ENCODE data around the gene EPS15. TPM values are rescaled to one million over a fixed set of nuclear protein-coding genes. Genes with fewer than 3 reads are reported as not detected.
"Not testable (repeated sequence)": the region's sequence is repeated elsewhere in the genome, so short reads cannot be mapped to it uniquely, and the experiment has no call there.

Gene EPS15
- total RNA-seq, 1 donor from 2014 or later: 55.0 TPM

DNA sequence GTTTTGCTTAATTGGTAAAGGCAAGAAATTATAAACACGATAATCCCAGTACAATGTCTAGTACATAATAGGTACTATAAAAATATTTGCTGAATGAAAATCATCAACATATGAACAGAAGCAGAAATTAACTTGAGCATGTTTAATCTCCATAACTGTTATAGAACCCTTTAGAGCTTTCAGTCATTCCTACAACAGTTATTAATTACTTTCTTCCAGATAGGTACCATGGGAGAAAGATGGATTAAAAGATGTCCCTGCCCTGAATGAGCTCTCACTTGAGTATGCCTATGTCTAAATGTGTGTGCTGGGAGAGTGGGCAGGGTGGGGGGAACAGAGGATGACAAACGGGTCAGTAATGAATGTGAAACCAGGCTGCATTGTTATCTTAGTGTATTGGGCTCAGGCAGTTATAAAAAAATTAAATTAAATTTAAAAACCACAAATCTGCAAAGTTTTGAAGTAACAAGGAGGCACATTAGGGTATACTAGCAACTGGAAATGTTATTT is 2.4 kb downstream of the EPS15 start:
- H3K4me1 Mint-ChIP-seq: peaks cover 53% of the 10 kb centered on the region
- intact Hi-C loops (cut with micrococcal nuclease): loop anchor here (5.0 to 10.0 kb wide), 5 partner anchors 74 to 552 kb away; partner anchors contain the start of genes BTF3L4, FAF1, NRDC and OSBPL9
- no peak overlapping the region for H3K27ac Mint-ChIP-seq

GRCh38 chr1:51515982-51516648 is 3.0 kb downstream of the EPS15 start:
- DNase-seq: no peak
- no peaks in the 10 kb centered on the region for H3K27me3 Mint-ChIP-seq
- H3K36me3 Mint-ChIP-seq (ENCODE audit: low read depth): peaks cover 1% of the 10 kb centered on the region
- peak overlapping the region; percentile 7 for H3K4me3 Mint-ChIP-seq
- H3K27ac Mint-ChIP-seq: no peak overlapping the region
- H3K4me1 Mint-ChIP-seq: peaks cover 54% of the 10 kb centered on the region
- intact Hi-C loops (cut with micrococcal nuclease): loop anchor here (5.0 to 10.0 kb wide), 5 partner anchors 74 to 551 kb away; partner anchors contain the start of genes BTF3L4, FAF1, NRDC and OSBPL9
- H3K9me3 Mint-ChIP-seq: no peaks in the 10 kb centered on the region

More for the DNA sequence above, 2.4 kb downstream of the EPS15 start:
- no peak for DNase-seq
- H3K4me3 Mint-ChIP-seq: peak overlapping the region; percentile 51
- no peaks in the 10 kb centered on the region for H3K27me3 Mint-ChIP-seq
- H3K9me3 Mint-ChIP-seq: no peaks in the 10 kb centered on the region
- peaks cover under 1% of the 10 kb centered on the region for H3K36me3 Mint-ChIP-seq (ENCODE audit: low read depth)

DNA sequence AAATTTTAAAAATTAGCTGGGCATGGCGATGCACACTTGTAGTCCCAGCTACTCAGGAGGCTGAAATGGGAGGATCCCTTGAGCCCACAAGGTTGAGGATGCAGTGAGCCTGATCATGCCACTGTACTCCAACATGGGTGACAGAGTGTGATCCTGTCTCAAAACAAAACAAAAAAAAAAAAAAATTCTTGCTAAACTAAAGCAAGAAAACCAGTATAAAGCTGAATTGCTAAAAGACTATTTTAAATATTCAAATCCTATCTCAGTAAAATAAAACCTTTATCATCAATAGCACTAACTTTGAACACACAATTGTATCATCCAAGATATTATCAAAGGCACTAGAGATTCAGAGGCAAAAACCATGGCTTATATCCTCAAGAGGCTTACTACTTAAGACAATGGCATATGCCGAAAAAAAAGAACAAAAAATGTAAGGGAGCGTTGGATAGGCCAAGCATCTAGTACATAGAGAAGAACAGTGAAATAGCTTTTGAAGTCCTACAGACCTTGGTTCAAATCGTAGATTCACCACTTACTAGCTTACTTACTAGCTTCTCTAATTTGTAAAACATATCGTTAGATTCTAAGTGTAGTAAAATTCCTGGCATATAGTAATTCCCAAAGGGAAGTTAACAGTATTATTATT is 3.6 kb downstream of the EPS15 start:
- H3K4me3 Mint-ChIP-seq: no peak overlapping the region
- DNase-seq: no peak
- intact Hi-C loops (cut with micrococcal nuclease): loop anchor here (5.0 to 10.0 kb wide), 5 partner anchors 73 to 551 kb away; partner anchors contain the start of genes BTF3L4, FAF1, NRDC and OSBPL9
- H3K27me3 Mint-ChIP-seq: no peaks in the 10 kb centered on the region
- H3K36me3 Mint-ChIP-seq (ENCODE audit: low read depth): peaks cover 1% of the 10 kb centered on the region
- H3K9me3 Mint-ChIP-seq: no peaks in the 10 kb centered on the region
- H3K4me1 Mint-ChIP-seq: peaks cover 51% of the 10 kb centered on the region
- no peak overlapping the region for H3K27ac Mint-ChIP-seq

DNA sequence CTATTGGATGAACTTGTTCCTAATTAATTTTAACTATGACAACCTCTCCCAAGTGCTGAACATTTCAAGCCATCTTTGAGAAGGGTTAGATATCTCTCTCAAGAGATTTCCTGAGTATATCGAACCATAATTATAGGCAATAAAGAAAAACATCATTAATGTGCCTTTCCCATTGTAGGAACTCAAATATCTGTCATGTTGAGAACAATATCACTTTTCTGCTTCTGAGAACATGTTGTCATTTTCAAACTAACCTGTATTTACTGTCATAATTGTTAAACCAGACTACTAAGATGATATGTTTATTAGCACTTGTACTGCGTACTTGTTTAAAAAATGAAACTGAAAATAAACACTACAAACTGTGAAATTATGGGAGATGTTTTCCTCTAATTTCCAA is 4.3 kb downstream of the EPS15 start:
- Mint-ChIP-seq H3K9me3 (no peaks in the 10 kb centered on the region), H3K27ac (no peak overlapping the region), H3K4me1 (peaks cover 48% of the 10 kb centered on the region), H3K27me3 (no peaks in the 10 kb centered on the region), H3K4me3 (no peak overlapping the region), H3K36me3 (ENCODE audit: low read depth) (peaks cover 3% of the 10 kb centered on the region)
- intact Hi-C loops (cut with micrococcal nuclease): loop anchor here (5.0 to 10.0 kb wide), 5 partner anchors 72 to 550 kb away; partner anchors contain the start of genes BTF3L4, FAF1, NRDC and OSBPL9
- DNase-seq: no peak

- intact Hi-C loops (cut with micrococcal nuclease): loop anchor here (10.0 kb wide), 2 partner anchors 542 to 548 kb away; partner anchors contain the start of genes BTF3L4, FAF1 and TXNDC12
Observed at GRCh38 chr1:51512606-51513005, 6.5 kb downstream of the EPS15 start.

GRCh38 chr1:51512120-51512519 is 6.9 kb downstream of the EPS15 start:
- no peak for DNase-seq
- no peaks in the 10 kb centered on the region for H3K27me3 Mint-ChIP-seq
- peaks cover 6% of the 10 kb centered on the region for H3K36me3 Mint-ChIP-seq (ENCODE audit: low read depth)
- intact Hi-C loops (cut with micrococcal nuclease): loop anchor here (10.0 kb wide), 2 partner anchors 543 to 547 kb away; partner anchors contain the start of genes BTF3L4, FAF1 and TXNDC12
- no peaks in the 10 kb centered on the region for H3K9me3 Mint-ChIP-seq
- peaks cover 37% of the 10 kb centered on the region for H3K4me1 Mint-ChIP-seq
- H3K4me3 Mint-ChIP-seq: no peak overlapping the region
- no peak overlapping the region for H3K27ac Mint-ChIP-seq

More at GRCh38 chr1:51512606-51513005, 6.5 kb downstream of the EPS15 start:
- H3K27me3 Mint-ChIP-seq: no peaks in the 10 kb centered on the region
- H3K9me3 Mint-ChIP-seq: no peaks in the 10 kb centered on the region
- DNase-seq: no peak
- H3K36me3 Mint-ChIP-seq (ENCODE audit: low read depth): peaks cover 3% of the 10 kb centered on the region
- H3K4me1 Mint-ChIP-seq: peaks cover 42% of the 10 kb centered on the region
- H3K4me3 Mint-ChIP-seq: no peak overlapping the region
- no peak overlapping the region for H3K27ac Mint-ChIP-seq

GRCh38 chr1:51509773-51510172 is 9.3 kb downstream of the EPS15 start:
- Mint-ChIP-seq H3K4me1 (peaks cover 32% of the 10 kb centered on the region), H3K4me3 (no peak overlapping the region), H3K27ac (no peak overlapping the region), H3K9me3 (no peaks in the 10 kb centered on the region), H3K36me3 (ENCODE audit: low read depth) (peaks cover 13% of the 10 kb centered on the region), H3K27me3 (no peaks in the 10 kb centered on the region)
- DNase-seq: no peak
- intact Hi-C loops (cut with micrococcal nuclease): loop anchor here (10.0 kb wide), 2 partner anchors 545 kb away; partner anchors contain the start of genes BTF3L4, FAF1 and TXNDC12

GRCh38 chr1:51506537-51506936 is 12.5 kb downstream of the EPS15 start:
- no peak for DNase-seq
- Mint-ChIP-seq H3K36me3 (ENCODE audit: low read depth) (peaks cover 29% of the 10 kb centered on the region), H3K27ac (peak overlapping the region; percentile 56), H3K4me1 (peaks cover 22% of the 10 kb centered on the region), H3K4me3 (no peak overlapping the region), H3K9me3 (no peaks in the 10 kb centered on the region), H3K27me3 (no peaks in the 10 kb centered on the region)
- intact Hi-C loops (cut with micrococcal nuclease): no loop called here

DNA sequence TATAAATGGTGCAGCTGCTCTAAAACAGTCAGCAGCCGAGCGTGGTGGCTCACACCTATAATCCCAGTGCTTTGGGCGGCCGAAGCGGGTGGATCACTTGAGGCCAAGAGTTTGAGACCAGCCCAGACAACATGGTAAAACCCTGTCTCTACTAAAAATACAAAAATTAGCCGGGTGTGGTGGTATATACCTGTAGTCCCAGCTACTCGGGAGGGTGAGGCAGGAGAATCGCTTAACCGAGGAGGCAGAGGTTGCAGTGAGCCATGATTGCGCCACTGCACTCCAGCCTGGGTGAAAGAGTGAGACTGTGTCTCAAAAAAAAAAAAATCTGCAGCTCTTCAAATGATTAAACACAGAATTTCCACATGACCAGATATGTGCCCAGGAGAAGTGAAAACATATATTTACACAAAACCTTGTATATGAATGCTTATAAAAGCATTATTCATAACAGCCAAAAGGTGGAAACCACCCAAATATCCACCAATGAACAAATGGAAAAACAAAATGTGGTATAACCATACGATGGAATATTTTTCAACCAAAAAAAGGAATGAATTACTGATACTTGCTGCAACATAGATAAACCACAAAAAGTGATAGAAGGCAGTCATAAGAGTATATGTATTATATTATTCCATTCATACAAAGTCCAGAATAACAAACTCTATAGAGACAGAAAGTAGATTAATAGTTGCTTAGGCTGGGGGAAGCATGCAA is 14.1 kb downstream of the EPS15 start:
- intact Hi-C loops (cut with micrococcal nuclease): loop anchor here (1.0 kb wide), 2 partner anchors 14 to 36 kb away; partner anchors contain the start of gene EPS15
- peaks cover 18% of the 10 kb centered on the region for H3K4me1 Mint-ChIP-seq

DNA sequence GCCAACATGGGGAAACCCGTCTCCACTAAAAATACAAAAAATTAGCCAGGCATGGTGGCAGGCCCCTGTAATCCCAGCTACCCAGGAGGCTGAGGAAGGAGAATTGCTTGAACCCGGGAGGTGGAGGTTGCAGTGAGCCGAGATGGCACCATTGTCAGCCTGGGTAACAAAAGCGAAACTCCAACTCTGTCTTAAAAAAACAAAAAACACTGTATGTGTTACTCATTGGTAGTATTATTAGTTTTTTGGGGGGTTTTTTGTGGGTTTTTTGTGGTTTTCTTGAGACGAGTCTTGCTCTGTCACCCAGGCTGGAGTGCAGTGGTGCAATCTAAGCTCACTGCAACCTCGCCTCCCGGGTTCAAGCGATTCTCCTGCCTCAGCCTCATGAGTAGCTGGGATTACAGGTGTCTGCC is 17.8 kb downstream of the EPS15 start:
- H3K4me3 Mint-ChIP-seq; DNase-seq; H3K27me3 Mint-ChIP-seq; H3K9me3 Mint-ChIP-seq; H3K4me1 Mint-ChIP-seq; intact Hi-C loops (cut with micrococcal nuclease): not testable (repeated sequence)
- H3K27ac Mint-ChIP-seq: peak overlapping the region; percentile 60
- peaks cover 49% of the 10 kb centered on the region for H3K36me3 Mint-ChIP-seq (ENCODE audit: low read depth)

More for the DNA sequence above, 14.1 kb downstream of the EPS15 start:
- no peak for DNase-seq
- no peaks in the 10 kb centered on the region for H3K27me3 Mint-ChIP-seq
- peaks cover 35% of the 10 kb centered on the region for H3K36me3 Mint-ChIP-seq (ENCODE audit: low read depth)
- no peak overlapping the region for H3K4me3 Mint-ChIP-seq
- no peaks in the 10 kb centered on the region for H3K9me3 Mint-ChIP-seq
- peak overlapping the region; percentile 73 for H3K27ac Mint-ChIP-seq

DNA sequence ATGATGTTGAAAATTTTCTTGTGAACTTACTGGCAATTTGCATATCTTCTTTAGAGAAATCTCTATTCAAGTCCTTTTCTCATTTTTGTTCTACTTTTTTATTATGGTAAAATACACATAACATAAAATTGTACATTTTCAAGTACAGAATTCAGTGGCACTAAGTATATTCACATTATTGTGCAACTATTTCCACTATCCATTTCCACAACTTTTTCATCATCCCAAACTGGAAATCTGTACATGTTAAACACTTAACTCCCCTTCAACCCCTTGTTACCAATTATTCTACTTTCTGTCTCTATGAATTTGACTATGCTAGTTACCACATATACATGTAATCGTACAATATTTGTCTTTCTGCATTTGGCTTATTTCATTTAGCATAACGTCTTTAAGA is 19.4 kb downstream of the EPS15 start:
- DNase-seq: no peak
- Mint-ChIP-seq H3K36me3 (ENCODE audit: low read depth) (peaks cover 43% of the 10 kb centered on the region), H3K4me3 (no peak overlapping the region), H3K4me1 (peaks cover 3% of the 10 kb centered on the region), H3K27me3 (no peaks in the 10 kb centered on the region), H3K9me3 (no peaks in the 10 kb centered on the region), H3K27ac (no peak overlapping the region)
- intact Hi-C loops (cut with micrococcal nuclease): no loop called here

GRCh38 chr1:51498924-51499323 is 20.1 kb downstream of the EPS15 start:
- peaks cover 43% of the 10 kb centered on the region for H3K36me3 Mint-ChIP-seq (ENCODE audit: low read depth)
- DNase-seq: no peak
- no peak overlapping the region for H3K4me3 Mint-ChIP-seq
- H3K9me3 Mint-ChIP-seq: no peaks in the 10 kb centered on the region
- no peaks in the 10 kb centered on the region for H3K27me3 Mint-ChIP-seq
- intact Hi-C loops (cut with micrococcal nuclease): no loop called here
- H3K27ac Mint-ChIP-seq: no peak overlapping the region
- H3K4me1 Mint-ChIP-seq: peaks cover 8% of the 10 kb centered on the region

GRCh38 chr1:51497340-51497739 is 21.7 kb downstream of the EPS15 start:
- peaks cover 12% of the 10 kb centered on the region for H3K4me1 Mint-ChIP-seq
- intact Hi-C loops (cut with micrococcal nuclease): no loop called here
- H3K36me3 Mint-ChIP-seq (ENCODE audit: low read depth): peaks cover 30% of the 10 kb centered on the region
- H3K4me3 Mint-ChIP-seq: no peak overlapping the region
- H3K9me3 Mint-ChIP-seq: no peaks in the 10 kb centered on the region
- no peak overlapping the region for H3K27ac Mint-ChIP-seq
- no peak for DNase-seq
- no peaks in the 10 kb centered on the region for H3K27me3 Mint-ChIP-seq

All from activated CD4-positive, alpha-beta T cell treated with anti-CD3 and anti-CD28 coated beads, Interleukin-2, amount 10 ng/mL, durations not matched to agents 24 days and 14 days (primary cell).